IMR-90 (cell line): Measurements from ENCODE around the gene TSEN34. TPM values are rescaled to one million over a fixed set of nuclear protein-coding genes. Genes with fewer than 3 reads are reported as not detected.
"Not testable (repeated sequence)": the region's sequence is repeated elsewhere in the genome, so short reads cannot be mapped to it uniquely, and the experiment has no call there.

Experiments used
- ATAC-seq: fragments of 200-7000 bp; cut with Tn5 transposase; 2 replicates; pipeline ENCODE4 v1.9.1; 2020; ENCODE audit warnings: low read depth, mild to moderate bottlenecking, moderate library complexity
- BruUV-seq: library from RNA; stranded (reverse); fragments of 400-500 nt; replicated peaks from 2 replicates; lab custom pipeline; 2021; lab: Mats Ljungman, UMichigan
- CTCF ChIA-PET: fragments of 300-600 bp; formaldehyde crosslinking; extraction: SDS; loops from one replicate; lab custom pipeline; 2021; ENCODE audit warnings: antibody characterized with exemption; lab: Yijun Ruan, JAX
- POLR2A ChIA-PET: fragments of 300-600 bp; sonication (Branson Sonifier 250); formaldehyde crosslinking; loops from one replicate; lab custom pipeline; 2022; ENCODE audit warnings: antibody characterized with exemption; ENCODE audit not compliant: unreplicated experiment; lab: Charles Lee
- DNase-seq: peaks from one replicate; pipeline ENCODE4 v3.0.0; 2013
- H2AFZ ChIP-seq: replicated peaks from 2 replicates; pipeline ENCODE3; 2013; ENCODE audit warnings: low read length, mild to moderate bottlenecking; ENCODE audit not compliant: poor library complexity
- H2AK5ac ChIP-seq: 2 replicates; pipeline ENCODE4 v1.6.1; 2013; ENCODE audit warnings: low read depth, low read length, inconsistent platforms
- H2AK9ac ChIP-seq: replicated peaks from 2 replicates; pipeline ENCODE3; 2013; ENCODE audit warnings: mild to moderate bottlenecking, low read depth, low read length, moderate library complexity; ENCODE audit not compliant: poor library complexity
- H2BK120ac ChIP-seq: 2 replicates; pipeline ENCODE4 v1.6.1; 2013; ENCODE audit warnings: low read depth, low read length, inconsistent platforms
- H2BK15ac ChIP-seq: 3 replicates; pipeline ENCODE4 v1.6.1; 2013; ENCODE audit warnings: low read depth, low read length, inconsistent platforms
- H2BK20ac ChIP-seq: 2 replicates; pipeline ENCODE4 v1.6.1; 2013; ENCODE audit warnings: low read depth, mild to moderate bottlenecking, inconsistent platforms, low read length, moderate library complexity
- H2BK5ac ChIP-seq: 2 replicates; pipeline ENCODE4 v1.6.1; 2013; ENCODE audit warnings: mild to moderate bottlenecking, low read depth, low read length, inconsistent platforms; ENCODE audit not compliant: poor library complexity, severe bottlenecking
- H3K14ac ChIP-seq: replicated peaks from 2 replicates; pipeline ENCODE4 v1.6.1; 2013; ENCODE audit warnings: low read depth, low read length, inconsistent platforms
- H3K18ac ChIP-seq: 2 replicates; pipeline ENCODE4 v1.6.1; 2013; ENCODE audit warnings: low read depth, low read length, control low read depth
- H3K23ac ChIP-seq: 2 replicates; pipeline ENCODE4 v1.6.1; 2013; ENCODE audit warnings: low read depth, low read length, inconsistent platforms
- H3K27ac ChIP-seq: 2 replicates; pipeline ENCODE4 v1.5.1; 2013; ENCODE audit warnings: mild to moderate bottlenecking, control low read depth, low read length; ENCODE audit not compliant: insufficient read depth
- H3K27me3 ChIP-seq: 2 replicates; pipeline ENCODE4 v1.6.1; 2013; ENCODE audit warnings: low read length; ENCODE audit not compliant: control insufficient read depth, insufficient read depth
- H3K36me3 ChIP-seq: 2 replicates; pipeline ENCODE4 v1.6.1; 2013; ENCODE audit warnings: low read length, mixed read lengths; ENCODE audit not compliant: control insufficient read depth, insufficient read depth
- H3K4ac ChIP-seq: 2 replicates; pipeline ENCODE4 v1.6.1; 2013; ENCODE audit warnings: low read depth, low read length, inconsistent platforms
- H3K4me1 ChIP-seq: 2 replicates; pipeline ENCODE4 v1.6.1; 2013; ENCODE audit warnings: low read length, mixed read lengths; ENCODE audit not compliant: control insufficient read depth, insufficient read depth
- H3K4me2 ChIP-seq: 2 replicates; pipeline ENCODE4 v1.6.1; 2013; ENCODE audit warnings: low read depth, mild to moderate bottlenecking, control low read depth, low read length, moderate library complexity
- H3K4me3 ChIP-seq: 2 replicates; pipeline ENCODE4 v1.5.1; 2013; ENCODE audit warnings: low read depth, mild to moderate bottlenecking, control low read depth, low read length, moderate library complexity; ENCODE audit not compliant: insufficient read depth
- H3K56ac ChIP-seq: 2 replicates; pipeline ENCODE4 v1.6.1; 2013; ENCODE audit warnings: low read length, inconsistent platforms; ENCODE audit not compliant: insufficient read depth; ENCODE audit errors: extremely low read depth
- H3K79me1 ChIP-seq, 2 experiments: 2 replicates each; pipeline ENCODE4 v1.6.1; 2013; ENCODE audit warnings: low read length in 2 of 2, inconsistent platforms in 1 of 2, low read depth in 1 of 2
- H3K9ac ChIP-seq: 2 replicates; pipeline ENCODE4 v1.6.1; 2013; ENCODE audit warnings: low read depth, low read length, control low read depth
- H3K9me1 ChIP-seq: 2 replicates; pipeline ENCODE4 v1.6.1; 2013; ENCODE audit warnings: low read length, inconsistent platforms; ENCODE audit not compliant: insufficient read depth
- H3K9me3 ChIP-seq: 2 replicates; pipeline ENCODE4 v1.6.1; 2013; ENCODE audit warnings: low read length; ENCODE audit not compliant: control insufficient read depth, insufficient read depth
- H4K20me1 ChIP-seq: 2 replicates; pipeline ENCODE4 v1.6.1; 2013; ENCODE audit warnings: low read length, inconsistent platforms; ENCODE audit not compliant: insufficient read depth
- H4K5ac ChIP-seq: 2 replicates; pipeline ENCODE4 v1.6.1; 2013; ENCODE audit warnings: mild to moderate bottlenecking, low read depth, low read length, control low read depth
- H4K8ac ChIP-seq, 2 experiments: 2 replicates each; pipeline ENCODE4 v1.6.1; 2013; ENCODE audit warnings: low read depth in 2 of 2, low read length in 2 of 2, control low read depth in 1 of 2, inconsistent platforms in 1 of 2
- H4K91ac ChIP-seq: 2 replicates; pipeline ENCODE4 v1.6.1; 2013; ENCODE audit warnings: low read depth, low read length, inconsistent platforms; ENCODE audit not compliant: insufficient read depth
- WGBS, 2 experiments: methylation state at CpG; one replicate each; pipeline versions ENCODE4 v1.1.5 to v1.1.7; 2013; ENCODE audit warnings: missing lambda C conversion rate in 2 of 2; ENCODE audit not compliant: insufficient read length in 1 of 2; ENCODE audit errors: extremely low coverage in 2 of 2; 5-methylcytosine and 5-hydroxymethylcytosine counted together
- dilution Hi-C: fragments of 300-500 bp; cut with HindIII; formaldehyde crosslinking; loops from one replicate; pipeline ENCODE4 v1.14.3; 2018; ENCODE audit warnings: low sequenced_read_pairs; ENCODE audit not compliant: unreplicated experiment
- in situ Hi-C: fragments of 300-500 bp; cut with MboI; formaldehyde crosslinking; loops from 3 replicates; pipeline ENCODE4 v1.14.3; 2019; ENCODE audit warnings: low sequenced_read_pairs, inconsistent platforms, mixed read lengths
- intact Hi-C: fragments of 100-400 bp; cut with micrococcal nuclease; formaldehyde crosslinking; loops from 2 replicates; pipeline ENCODE4 v1.10.0; 2022
- polyA plus RNA-seq, 3 experiments: library from polyadenylated mRNA; depleted of rRNA; stranded (reverse); fragments of >200 nt; gene quantifications; 2 replicates each; pipeline ENCODE4 v1.2.3, GENCODE V29; 2012; ENCODE audit warnings: low replicate concordance in 1 of 3
- total RNA-seq: library from RNA; depleted of rRNA; stranded (reverse); fragments of >200 nt; gene quantifications from 2 replicates; pipeline ENCODE4 v1.2.3, GENCODE V29; 2012

The TSEN34 gene
- total and polyA plus RNA-seq, 2 of the 4 experiments (the other 2 are of a cell fraction): 32.1 to 69.4 TPM

- H3K23ac ChIP-seq, H2BK5ac ChIP-seq, H3K79me1 ChIP-seq, in situ Hi-C loops, H3K18ac ChIP-seq, H4K5ac ChIP-seq, H2BK15ac ChIP-seq, H2AK5ac ChIP-seq, H2AFZ ChIP-seq, H3K27me3 ChIP-seq, intact Hi-C loops, H4K8ac ChIP-seq, H3K14ac ChIP-seq, H4K20me1 ChIP-seq, H2BK20ac ChIP-seq, H3K4me1 ChIP-seq, ATAC-seq, H3K9ac ChIP-seq, H2BK120ac ChIP-seq, H3K4me3 ChIP-seq, H3K56ac ChIP-seq, H3K4ac ChIP-seq, POLR2A ChIA-PET, dilution Hi-C loops, H3K9me3 ChIP-seq, H3K4me2 ChIP-seq, H3K27ac ChIP-seq, DNase-seq, H3K9me1 ChIP-seq, H3K36me3 ChIP-seq, H4K91ac ChIP-seq, BruUV-seq, H2AK9ac ChIP-seq: not testable (repeated sequence)
- 33% methylated on average over 9 of the region's 14 CpGs; no CpG with 5 or more reads in 1 of the 2 experiments for WGBS, 2 experiments
- CTCF ChIA-PET: interaction anchor here (1.2 kb wide), 1 partner anchor 9 kb away, joined by 3 read pairs; no protein-coding TSS in a partner anchor
Observed at GRCh38 chr19:54223277-54223936, 32.3 kb downstream of the TSEN34 start.

DNA sequence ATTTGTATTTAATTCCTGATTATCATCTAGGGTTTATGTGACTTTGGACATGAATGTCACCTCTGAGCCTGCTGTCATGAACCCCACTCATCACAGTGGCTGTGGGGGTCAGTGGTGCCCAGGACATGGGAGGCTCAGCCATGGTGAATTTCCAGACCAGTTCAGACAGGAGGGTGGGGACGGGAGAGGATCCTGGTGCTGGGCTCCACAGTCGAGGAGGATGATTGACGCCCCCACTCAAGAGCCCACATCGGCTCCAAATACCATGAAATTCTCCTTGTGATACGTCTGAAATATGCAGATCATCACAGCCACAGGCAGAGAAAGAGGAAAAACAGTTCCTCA is 32.8 kb downstream of the TSEN34 start:
- H3K4me2 ChIP-seq, H4K91ac ChIP-seq, CTCF ChIA-PET, H4K20me1 ChIP-seq, H3K23ac ChIP-seq, H2AFZ ChIP-seq, H3K27me3 ChIP-seq, H2AK5ac ChIP-seq, H2BK20ac ChIP-seq, BruUV-seq, H3K4me3 ChIP-seq, H3K14ac ChIP-seq, intact Hi-C loops, H3K4ac ChIP-seq, H3K36me3 ChIP-seq, H3K9me3 ChIP-seq, DNase-seq, H3K56ac ChIP-seq, H4K8ac ChIP-seq, in situ Hi-C loops, dilution Hi-C loops, H2BK120ac ChIP-seq, H3K18ac ChIP-seq, H2AK9ac ChIP-seq, H3K27ac ChIP-seq, ATAC-seq, H3K9me1 ChIP-seq, H3K79me1 ChIP-seq, H4K5ac ChIP-seq, POLR2A ChIA-PET, H2BK5ac ChIP-seq, H3K4me1 ChIP-seq, H2BK15ac ChIP-seq, H3K9ac ChIP-seq: not testable (repeated sequence)
- WGBS, 2 experiments: no CpG with 5 or more reads among the region's 5 CpGs
